Muscle layer of colon (tissue), 2 donors: ENCODE measurements around the gene FRAS1.

Experiments used
- H3K27ac ChIP-seq: one replicate; pipeline ENCODE4 v1.7.0; 2013; ENCODE audit warnings: low read depth, mild to moderate bottlenecking, low read length, moderate library complexity
- H3K27me3 ChIP-seq, 2 donors: one replicate each; pipeline ENCODE4 v1.7.0; 2013; ENCODE audit warnings: low read length in 2 of 2, mild to moderate bottlenecking in 2 of 2; ENCODE audit not compliant: insufficient read depth in 2 of 2, control insufficient read depth in 1 of 2
- H3K36me3 ChIP-seq: one replicate; pipeline ENCODE4 v1.7.0; 2013; ENCODE audit warnings: mild to moderate bottlenecking, low read length; ENCODE audit not compliant: insufficient read depth
- H3K4me1 ChIP-seq: one replicate; pipeline ENCODE4 v1.7.0; 2013; ENCODE audit warnings: mild to moderate bottlenecking, low read length; ENCODE audit not compliant: insufficient read depth
- H3K4me3 ChIP-seq, 2 donors: one replicate each; pipeline ENCODE4 v1.7.0; 2013; ENCODE audit warnings: low read length in 2 of 2, low read depth in 1 of 2, mild to moderate bottlenecking in 1 of 2, moderate library complexity in 1 of 2
- H3K9ac ChIP-seq: one replicate; pipeline ENCODE4 v1.7.0; 2013; ENCODE audit warnings: low read length
- H3K9me3 ChIP-seq: one replicate; pipeline ENCODE4 v1.7.0; 2013; ENCODE audit warnings: mild to moderate bottlenecking, low read length
- donor health status: abdominal sarcoma.
- donor health status: Adenocarcinoma of cecum.

The FRAS1 gene

GRCh38 chr4:78032929-78033328 lies 24.2 kb upstream of the FRAS1 start:
- no peaks in the 10 kb centered on the region for H3K36me3 ChIP-seq

GRCh38 chr4:78033861-78034260 lies 23.3 kb upstream of the FRAS1 start:
- H3K9me3 ChIP-seq, result no peaks in the 10 kb centered on the region
- H3K4me1 ChIP-seq, result no peaks in the 10 kb centered on the region
- no peak overlapping the region for H3K4me3 ChIP-seq
- no peaks in the 10 kb centered on the region for H3K36me3 ChIP-seq
- no peak overlapping the region for H3K27ac ChIP-seq
- H3K9ac ChIP-seq, result no peak overlapping the region
- no peaks in the 10 kb centered on the region for H3K27me3 ChIP-seq

More at GRCh38 chr4:78032929-78033328, 24.2 kb upstream of the FRAS1 start:
- H3K27ac ChIP-seq, result no peak overlapping the region
- no peaks in the 10 kb centered on the region for H3K27me3 ChIP-seq
- no peaks in the 10 kb centered on the region for H3K4me1 ChIP-seq
- H3K9me3 ChIP-seq, result no peaks in the 10 kb centered on the region
- no peak overlapping the region for H3K9ac ChIP-seq
- no peak overlapping the region for H3K4me3 ChIP-seq

- H3K27ac ChIP-seq, result no peak overlapping the region
- H3K4me3 ChIP-seq, result no peak overlapping the region
- H3K4me1 ChIP-seq, result no peaks in the 10 kb centered on the region
- H3K27me3 ChIP-seq, result no peaks in the 10 kb centered on the region
- H3K9me3 ChIP-seq, result no peaks in the 10 kb centered on the region
- no peak overlapping the region for H3K9ac ChIP-seq
- no peaks in the 10 kb centered on the region for H3K36me3 ChIP-seq
Observed at GRCh38 chr4:78038704-78039103, 18.4 kb upstream of the FRAS1 start.

GRCh38 chr4:78039678-78040077 lies 17.4 kb upstream of the FRAS1 start:
- no peaks in the 10 kb centered on the region for H3K9me3 ChIP-seq
- no peaks in the 10 kb centered on the region for H3K27me3 ChIP-seq
- H3K27ac ChIP-seq, result no peak overlapping the region
- H3K4me3 ChIP-seq, result no peak overlapping the region
- H3K4me1 ChIP-seq, result no peaks in the 10 kb centered on the region
- H3K36me3 ChIP-seq, result no peaks in the 10 kb centered on the region
- H3K9ac ChIP-seq, result no peak overlapping the region

- H3K4me1 ChIP-seq, result no peaks in the 10 kb centered on the region
- no peaks in the 10 kb centered on the region for H3K9me3 ChIP-seq
- H3K4me3 ChIP-seq, result no peak overlapping the region
Observed at GRCh38 chr4:78040431-78040830, 16.7 kb upstream of the FRAS1 start.

GRCh38 chr4:78047366-78047765 lies 9.8 kb upstream of the FRAS1 start:
- Histone ChIP-seq H3K9ac (no peak overlapping the region), H3K9me3 (no peaks in the 10 kb centered on the region), H3K36me3 (no peaks in the 10 kb centered on the region), H3K27me3 (no peaks in the 10 kb centered on the region), H3K4me3 (no peak overlapping the region), H3K4me1 (no peaks in the 10 kb centered on the region), H3K27ac (no peak overlapping the region)

More at GRCh38 chr4:78040431-78040830, 16.7 kb upstream of the FRAS1 start:
- H3K27ac ChIP-seq, result no peak overlapping the region
- no peaks in the 10 kb centered on the region for H3K36me3 ChIP-seq
- H3K9ac ChIP-seq, result no peak overlapping the region
- no peaks in the 10 kb centered on the region for H3K27me3 ChIP-seq

GRCh38 chr4:78056265-78057129 lies 626 bp upstream of the FRAS1 start:
- Histone ChIP-seq H3K36me3 (no peaks in the 10 kb centered on the region), H3K4me1 (peaks cover 7% of the 10 kb centered on the region), H3K27ac (peak overlapping the region; percentile 68), H3K27me3 (no peaks in the 10 kb centered on the region), H3K4me3 (peak overlapping the region; percentile 76 to 94), H3K9ac (peak overlapping the region; percentile 32), H3K9me3 (no peaks in the 10 kb centered on the region)

GRCh38 chr4:78057600-78058550 lies 752 bp downstream of the FRAS1 start:
- Histone ChIP-seq H3K9me3 (no peaks in the 10 kb centered on the region), H3K27ac (peak overlapping the region; percentile 68), H3K27me3 (no peaks in the 10 kb centered on the region), H3K36me3 (no peaks in the 10 kb centered on the region), H3K4me3 (peak overlapping the region; percentile 76 to 94), H3K4me1 (peaks cover 7% of the 10 kb centered on the region), H3K9ac (peak overlapping the region; percentile 53)

- Histone ChIP-seq H3K9ac (no peak overlapping the region), H3K27me3 (no peaks in the 10 kb centered on the region), H3K36me3 (no peaks in the 10 kb centered on the region), H3K4me3 (peak overlapping the region; percentile 76 to 94), H3K4me1 (peaks cover 7% of the 10 kb centered on the region), H3K9me3 (no peaks in the 10 kb centered on the region), H3K27ac (peak overlapping the region; percentile 40)
Observed at GRCh38 chr4:78058591-78059523, 1.7 kb downstream of the FRAS1 start.

- Histone ChIP-seq H3K4me3 (peak overlapping the region; percentile 76 to 94), H3K27ac (peak overlapping the region; percentile 40), H3K4me1 (peaks cover 7% of the 10 kb centered on the region), H3K27me3 (no peaks in the 10 kb centered on the region), H3K9me3 (no peaks in the 10 kb centered on the region), H3K36me3 (no peaks in the 10 kb centered on the region), H3K9ac (no peak overlapping the region)
Observed at GRCh38 chr4:78059524-78059889, 2.4 kb downstream of the FRAS1 start.
